K562 (cell line): ENCODE results near the gene EXOG. TPM values are rescaled to one million over a fixed set of nuclear protein-coding genes. Genes with fewer than 3 reads are reported as not detected.

Source experiments
- ATAC-seq: fragments of 200-7000 bp; cut with Tn5 transposase; 3 replicates; pipeline ENCODE4 v1.9.1; 2020; ENCODE audit warnings: moderate library complexity
- BruUV-seq: library from RNA; stranded (reverse); fragments of 400-500 nt; replicated peaks from 2 replicates; lab custom pipeline; 2021; lab: Mats Ljungman, UMichigan
- CTCF ChIA-PET: fragments of 300-600 bp; formaldehyde crosslinking; extraction: SDS; loops from one replicate; lab custom pipeline; 2021; ENCODE audit warnings: low intra/inter-chr PET ratio; lab: Yijun Ruan, JAX
- POLR2A ChIA-PET: fragments of 300-600, 350-650 bp; sonication (Branson Sonifier 250); formaldehyde crosslinking; extraction: SDS; loops from one replicate; lab custom pipeline; 2021; ENCODE audit warnings: antibody characterized with exemption, inconsistent platforms; lab: Yijun Ruan, JAX
- DNase-seq, 4 experiments: peaks; one replicate each; pipeline versions ENCODE4 v3.0.0 to v3.0.0-alpha.2; 2011 to 2018; ENCODE audit warnings: low spot score in 3 of 4, mixed read lengths in 3 of 4; ENCODE audit errors: extremely low read depth in 1 of 4
- FAIRE-seq: peaks from 2 replicates; lab custom pipeline; 2011; peaks lifted over from hg19 to GRCh38; lab: Jason Lieb, UNC
- H2AFZ ChIP-seq: 2 replicates; pipeline ENCODE4 v1.6.0; 2011; ENCODE audit warnings: low read depth, low read length, control low read depth, inconsistent platforms
- H3K27ac ChIP-seq: fragments of 200-600 bp; 3 replicates; pipeline ENCODE4 v1.8.0; 2011; ENCODE audit warnings: low read depth, mild to moderate bottlenecking, control low read depth, inconsistent platforms, low read length, moderate library complexity, mixed read lengths; ENCODE audit errors: extremely low read depth
- H3K27me3 ChIP-seq, 2 experiments: fragments of 300-600 bp in 1 of 2; 2 replicates in 1 of 2; 3 replicates in 1 of 2; pipeline versions ENCODE4 v1.6.0 to v1.8.0; 2011; ENCODE audit warnings: inconsistent platforms in 2 of 2, low read length in 2 of 2, mild to moderate bottlenecking in 1 of 2, mixed read lengths in 1 of 2, moderate library complexity in 1 of 2; ENCODE audit not compliant: control insufficient read depth in 2 of 2, insufficient read depth in 2 of 2
- H3K36me3 ChIP-seq: fragments of 300-600 bp; 3 replicates; pipeline ENCODE4 v1.8.0; 2011; ENCODE audit warnings: mild to moderate bottlenecking, low read length, inconsistent platforms; ENCODE audit not compliant: control insufficient read depth, insufficient read depth
- H3K4me1 ChIP-seq, 2 experiments: fragments of 200-600 bp in 1 of 2; replicated peaks in 1 of 2; 2 replicates in 1 of 2; 3 replicates in 1 of 2; pipeline versions ENCODE4 v1.5.1 to v1.8.0; 2011; ENCODE audit warnings: inconsistent platforms in 2 of 2, low read length in 2 of 2, mild to moderate bottlenecking in 1 of 2, mixed read lengths in 1 of 2, moderate library complexity in 1 of 2; ENCODE audit not compliant: control insufficient read depth in 2 of 2, insufficient read depth in 2 of 2
- H3K4me2 ChIP-seq: 2 replicates; pipeline ENCODE4 v1.6.1; 2011; ENCODE audit warnings: low read length, control low read depth, inconsistent platforms, mixed read lengths; ENCODE audit not compliant: insufficient read depth
- H3K4me3 ChIP-seq: fragments of 200-600 bp; sonication (generic), shearing (Covaris generic); 2 replicates; pipeline ENCODE4 v1.5.1; 2016; ENCODE audit warnings: control low read depth, inconsistent platforms
- H3K79me2 ChIP-seq: fragments of 200-600 bp; 3 replicates; pipeline ENCODE4 v1.8.0; 2011; ENCODE audit warnings: low read length, inconsistent platforms; ENCODE audit not compliant: control insufficient read depth, insufficient read depth
- H3K9ac ChIP-seq, 2 experiments: 2 replicates each; pipeline versions ENCODE4 v1.6.0 to v1.6.1; 2011; ENCODE audit warnings: low read depth in 2 of 2, low read length in 2 of 2, control low read depth in 1 of 2, inconsistent platforms in 1 of 2, mild to moderate bottlenecking in 1 of 2, mixed read lengths in 1 of 2; ENCODE audit not compliant: insufficient read depth in 1 of 2
- H3K9me1 ChIP-seq: one replicate; pipeline ENCODE4 v1.6.0; 2011; ENCODE audit warnings: inconsistent platforms, mild to moderate bottlenecking, low read length, moderate library complexity; ENCODE audit not compliant: control insufficient read depth, insufficient read depth
- H3K9me3 ChIP-seq: replicated peaks from 2 replicates; pipeline ENCODE4 v1.5.1; 2011; ENCODE audit warnings: low read depth, low read length, inconsistent platforms; ENCODE audit not compliant: control insufficient read depth, insufficient read depth
- H4K20me1 ChIP-seq: replicated peaks from 2 replicates; pipeline ENCODE4 v1.6.1; 2011; ENCODE audit warnings: low read length, inconsistent platforms, mixed read lengths; ENCODE audit not compliant: control insufficient read depth, insufficient read depth
- CTCF ChIP-seq, 3 experiments: IDR thresholded peaks in 2 of 3; conservative IDR thresholded peaks in 1 of 3; 2 replicates each; pipeline ENCODE4 v1.5.1; 2011 to 2012; ENCODE audit warnings: low read length in 3 of 3, mild to moderate bottlenecking in 3 of 3, control low read depth in 2 of 3, improper control_type of control experiment in 1 of 3, inconsistent platforms in 1 of 3, low read depth in 1 of 3, mixed read lengths in 1 of 3, moderate library complexity in 1 of 3; ENCODE audit not compliant: insufficient read depth in 2 of 3
- MXD1 ChIP-seq: fragments of 250-450 bp; sonication (Bioruptor Pico); IDR thresholded peaks from 2 replicates; pipeline ENCODE4 v1.8.0; 2021; ENCODE audit warnings: borderline replicate concordance, mild to moderate bottlenecking, moderate library complexity; ENCODE audit not compliant: poor library complexity, severe bottlenecking
- WGBS: fragments of 100-300 bp; shearing (Covaris generic); methylation state at CpG from one replicate; pipeline ENCODE4 v1.1.6; 2016; ENCODE audit warnings: low coverage, mixed read lengths; ENCODE audit not compliant: insufficient coverage; ENCODE audit errors: missing lambda C conversion rate; 5-methylcytosine and 5-hydroxymethylcytosine counted together
- in situ Hi-C: fragments of 300-500 bp; cut with MboI; formaldehyde crosslinking; loops from 4 replicates; pipeline ENCODE4 v1.15.0; 2018; ENCODE audit warnings: inconsistent platforms, mixed read lengths
- intact Hi-C: fragments of 100-400 bp; cut with micrococcal nuclease; formaldehyde crosslinking; loops from 2 replicates; pipeline ENCODE4 v1.14.2; 2022
- polyA plus RNA-seq, 8 experiments: library from polyadenylated mRNA; depleted of rRNA in 4 of 8; stranded (reverse) in 5 of 8; unstranded in 3 of 8; fragments of >200 nt; fragmentation: Nextera tagmentation in 2 of 8; fragmentation: Illumina TruSeq in 1 of 8; extraction: Ambion mirVana in 2 of 8; extraction: Trizol in 1 of 8; gene quantifications; 2 replicates each; pipeline versions ENCODE4 v1.2.1 to v1.2.3, GENCODE V29; 2011 to 2014; ENCODE audit warnings: inconsistent platforms in 1 of 8, missing spikeins in 1 of 8
- total RNA-seq, 7 experiments: library from RNA; depleted of rRNA in 6 of 7; stranded (reverse); fragments of >200 nt in 6 of 7; fragmentation: Illumina TruSeq in 2 of 7; extraction: Trizol in 2 of 7; gene quantifications; 2 replicates each; pipeline versions ENCODE4 v1.2.1 to v1.2.3, GENCODE V29; 2011 to 2021; ENCODE audit warnings: low replicate concordance in 1 of 7

EXOG gene
- total and polyA plus RNA-seq, 9 of the 15 experiments (the other 6 are each of a cell fraction or from before 2014, with no cell fraction given): 10.8 to 21.7 (median 14.8) TPM

- no peaks in the 10 kb centered on the region for H3K79me2 ChIP-seq
- H3K27ac ChIP-seq: no peak overlapping the region
- TF ChIP-seq MXD1 (CRISPR knock-in tag): no peak
- peak; percentile 26 to 43 (median 28); a peak in 1 of 6 replicates for TF ChIP-seq CTCF (IDR thresholded peaks at IDR 0.05 in 2 of 3, conservative IDR thresholded peaks at IDR 0.05 in 1 of 3; ENCODE audit: insufficient read depth in 2 of 3, low read depth in 1 of 3, low read length in 3 of 3)
- no peak overlapping the region for H3K9ac ChIP-seq
- BruUV-seq: no TSS peak
- DNase-seq (no peak), ATAC-seq (peak; percentile 50; the same call in 2 of the 3 replicates), FAIRE-seq (peak; percentile 67)
- H3K27me3 ChIP-seq: no peaks in the 10 kb centered on the region
- intact Hi-C loops (loop anchor here (10.0 kb wide), 1 partner anchor 476 kb away; no protein-coding TSS in a partner anchor), in situ Hi-C loops (loop anchor here (10.0 kb wide), 1 partner anchor 126 kb away; no protein-coding TSS in a partner anchor)
- H3K4me1 ChIP-seq: peaks cover 5 to 6% of the 10 kb centered on the region in 2 experiments
- H3K4me3 ChIP-seq: no peak overlapping the region
- no peak overlapping the region for H2AFZ ChIP-seq
- CTCF ChIA-PET: interaction anchor here (0.5 kb wide), 1 partner anchor 65 kb away, joined by 3 read pairs; no protein-coding TSS in a partner anchor
- peaks cover 9% of the 10 kb centered on the region; the same call in 1 of the 3 replicates for H3K36me3 ChIP-seq
- peaks cover 8% of the 10 kb centered on the region; the same call in 1 of the 2 replicates for H4K20me1 ChIP-seq
- H3K9me3 ChIP-seq: no peaks in the 10 kb centered on the region
- H3K9me1 ChIP-seq: no peaks in the 10 kb centered on the region
- no peak overlapping the region for H3K4me2 ChIP-seq
- WGBS: 93% methylated on average over 1 of the region's 1 CpG
- POLR2A ChIA-PET: interaction anchor here (0.6 kb wide), 1 partner anchor 141 kb away, joined by 3 read pairs; no protein-coding TSS in a partner anchor
Measured at GRCh38 chr3:38528457-38528856, 32.3 kb downstream of the EXOG start.
